GM23338 (cell line): Measurements from ENCODE around the gene TSEN2. TPM values are rescaled to one million over a fixed set of nuclear protein-coding genes. Genes with fewer than 3 reads are reported as not detected.

ENCODE experiments used
- ATAC-seq: fragments of 200-7000 bp; cut with Tn5 transposase; 3 replicates; pipeline ENCODE4 v1.9.1; 2020
- DNase-seq: peaks from one replicate; pipeline ENCODE4 v3.0.0-alpha.2; 2015; ENCODE audit warnings: low spot score
- H2AFZ ChIP-seq: fragments of 200-600 bp; sonication (generic); 2 replicates; pipeline ENCODE4 v1.8.0; 2016; ENCODE audit warnings: antibody characterized with exemption, mild to moderate bottlenecking, moderate library complexity
- H3F3A ChIP-seq: fragments of 200-600 bp; sonication (generic); replicated peaks from 2 replicates; pipeline ENCODE4 v1.8.0; 2017; ENCODE audit warnings: antibody characterized with exemption, mixed run types, low read depth
- H3K27ac ChIP-seq: fragments of 200-600 bp; sonication (generic); 2 replicates; pipeline ENCODE4 v1.6.1; 2016; ENCODE audit warnings: low read depth
- H3K27me3 ChIP-seq: fragments of 200-600 bp; sonication (generic); 2 replicates; pipeline ENCODE4 v1.8.0; 2016; ENCODE audit warnings: mild to moderate bottlenecking, mixed run types, moderate library complexity; ENCODE audit not compliant: insufficient read depth
- H3K36me3 ChIP-seq: fragments of 200-600 bp; sonication (generic); 2 replicates; pipeline ENCODE4 v1.8.0; 2016; ENCODE audit warnings: mild to moderate bottlenecking; ENCODE audit not compliant: insufficient read depth
- H3K4me1 ChIP-seq: fragments of 200-600 bp; sonication (generic); 2 replicates; pipeline ENCODE4 v1.8.0; 2016; ENCODE audit warnings: mild to moderate bottlenecking, moderate library complexity; ENCODE audit not compliant: insufficient read depth
- H3K4me2 ChIP-seq: fragments of 200-600 bp; sonication (generic); 2 replicates; pipeline ENCODE4 v1.7.1; 2017; ENCODE audit warnings: mixed run types
- H3K4me3 ChIP-seq: fragments of 200-600 bp; sonication (generic); 2 replicates; pipeline ENCODE4 v1.6.1; 2016; ENCODE audit warnings: mixed run types
- H3K79me2 ChIP-seq: fragments of 200-600 bp; sonication (generic); replicated peaks from 2 replicates; pipeline ENCODE4 v1.8.0; 2017; ENCODE audit warnings: mild to moderate bottlenecking; ENCODE audit not compliant: insufficient read depth
- H3K9me2 ChIP-seq: fragments of 200-600 bp; sonication (generic); 2 replicates; pipeline ENCODE4 v1.8.0; 2017; ENCODE audit not compliant: insufficient read depth
- H4K20me1 ChIP-seq: fragments of 200-600 bp; sonication (generic); replicated peaks from 2 replicates; pipeline ENCODE4 v1.8.0; 2017; ENCODE audit warnings: mild to moderate bottlenecking; ENCODE audit not compliant: insufficient read depth
- H3K27ac Mint-ChIP-seq: 2 replicates; pipeline ENCODE4 v1.8.0; 2020; ENCODE audit warnings: inconsistent platforms, mild to moderate bottlenecking, moderate library complexity, mixed read lengths
- H3K27me3 Mint-ChIP-seq: 3 replicates; pipeline ENCODE4 v1.8.0; 2022; ENCODE audit warnings: low read depth, mild to moderate bottlenecking, moderate library complexity, mixed read lengths, inconsistent platforms; ENCODE audit not compliant: insufficient read depth, poor library complexity
- H3K36me3 Mint-ChIP-seq: 3 replicates; pipeline ENCODE4 v1.8.0; 2021; ENCODE audit warnings: low read depth, mild to moderate bottlenecking, inconsistent platforms, moderate library complexity, mixed read lengths
- H3K4me1 Mint-ChIP-seq: 3 replicates; pipeline ENCODE4 v1.8.0; 2020; ENCODE audit warnings: mild to moderate bottlenecking, inconsistent platforms, mixed read lengths
- H3K4me3 Mint-ChIP-seq: 3 replicates; pipeline ENCODE4 v1.8.0; 2021; ENCODE audit warnings: moderate library complexity, mild to moderate bottlenecking, inconsistent platforms, mixed read lengths
- H3K9me3 Mint-ChIP-seq: 3 replicates; pipeline ENCODE4 v1.8.0; 2020; ENCODE audit warnings: moderate library complexity, mild to moderate bottlenecking, inconsistent platforms, mixed read lengths
- CREB1 ChIP-seq: fragments of 250-450 bp; sonication (Bioruptor Pico); IDR thresholded peaks from 2 replicates; pipeline ENCODE4 v1.5.0; 2020; ENCODE audit warnings: low read depth, mild to moderate bottlenecking, moderate library complexity
- EZH2 ChIP-seq: fragments of 200-600 bp; sonication (generic); IDR thresholded peaks from one replicate; pipeline ENCODE4 v1.8.0; 2017; ENCODE audit warnings: antibody characterized with exemption, mild to moderate bottlenecking, low read depth; ENCODE audit not compliant: unreplicated experiment
- EZH2phosphoT487 ChIP-seq: fragments of 200-600 bp; sonication (generic); IDR thresholded peaks from one replicate; pipeline ENCODE4 v1.8.1; 2018; ENCODE audit warnings: antibody characterized with exemption; ENCODE audit not compliant: unreplicated experiment
- JUNB ChIP-seq: IDR thresholded peaks from one replicate; pipeline ENCODE4 v1.6.1; 2016; ENCODE audit warnings: antibody characterized with exemption; ENCODE audit not compliant: unreplicated experiment
- NANOG ChIP-seq: IDR thresholded peaks from 2 replicates; pipeline ENCODE4 v1.6.1; 2016; ENCODE audit warnings: antibody characterized with exemption, borderline replicate concordance
- POLR2AphosphoS5 ChIP-seq: IDR thresholded peaks from 2 replicates; pipeline ENCODE4 v1.6.1; 2016; ENCODE audit warnings: antibody characterized with exemption, low read depth
- STAT1 ChIP-seq: IDR thresholded peaks from one replicate; pipeline ENCODE4 v1.6.1; 2016; ENCODE audit warnings: antibody characterized with exemption; ENCODE audit not compliant: unreplicated experiment
- ZNF114 ChIP-seq: fragments of 250-450 bp; sonication (Bioruptor Pico); IDR thresholded peaks from 2 replicates; pipeline ENCODE4 v1.5.0; 2020; ENCODE audit warnings: mild to moderate bottlenecking, moderate library complexity
- ZNF331 ChIP-seq: fragments of 250-450 bp; sonication (Bioruptor Pico); IDR thresholded peaks from 2 replicates; pipeline ENCODE4 v1.5.0; 2020; ENCODE audit warnings: low read depth, mild to moderate bottlenecking, moderate library complexity
- polyA plus RNA-seq: library from polyadenylated mRNA; unstranded; fragments of >200 nt; fragmentation: Nextera tagmentation; extraction: Ambion mirVana; gene quantifications from 2 replicates; pipeline ENCODE4 v1.2.1, GENCODE V29; 2016
- total RNA-seq: library from RNA; depleted of rRNA; stranded (reverse); fragments of >200 nt; shearing (Covaris generic); gene quantifications from 2 replicates; pipeline ENCODE4 v1.2.3, GENCODE V29; 2014
- TF ChIP-seq, protein P1 (sequence below): IDR thresholded peaks from one replicate; pipeline ENCODE4 v1.6.1; 2018; ENCODE audit warnings: antibody characterized with exemption; ENCODE audit not compliant: unreplicated experiment
- TF ChIP-seq, protein P2 (sequence below): IDR thresholded peaks from 2 replicates; pipeline ENCODE4 v1.6.1; 2016; ENCODE audit warnings: antibody characterized with exemption
- TF ChIP-seq, protein P3 (sequence below): fragments of 250-450 bp; sonication (Bioruptor Pico); IDR thresholded peaks from 2 replicates; pipeline ENCODE4 v1.5.0; 2020; ENCODE audit warnings: mild to moderate bottlenecking, moderate library complexity
- TF ChIP-seq, protein P4 (sequence below), 2 experiments: fragments of 200-600 bp in 1 of 2; sonication (generic) in 1 of 2; conservative IDR thresholded peaks; 2 replicates each; pipeline versions ENCODE4 v1.5.1 to v1.6.1; 2016 to 2017; ENCODE audit warnings: antibody characterized with exemption in 2 of 2, low read depth in 2 of 2, mild to moderate bottlenecking in 2 of 2, moderate library complexity in 1 of 2

TSEN2 gene
- total and polyA plus RNA-seq, 2 experiments from 2014 or later, result 27.7 to 30.0 TPM

DNA sequence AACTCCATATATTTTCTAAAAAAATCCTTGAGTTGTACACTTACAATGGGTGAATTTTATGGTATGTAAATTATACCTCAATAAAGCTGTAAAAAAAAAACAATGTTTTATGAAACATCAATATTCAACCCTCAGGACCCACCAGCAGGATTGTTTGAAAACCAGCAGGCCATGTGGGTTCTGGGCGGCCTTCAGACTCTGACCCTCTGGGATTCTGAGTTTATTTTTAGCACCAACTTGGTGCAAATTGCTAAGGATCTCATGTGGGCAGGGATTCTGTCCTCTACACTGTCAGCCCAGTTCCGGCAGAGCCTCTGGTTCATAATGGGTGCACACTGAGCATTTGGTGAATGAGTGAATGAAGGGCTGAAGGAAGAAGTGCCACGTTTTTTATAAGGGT lies 24.2 kb upstream of the TSEN2 start:
- TF ChIP-seq NANOG (no peak), EZH2phosphoT487 (no peak), ZNF114 (CRISPR knock-in tag) (no peak), ZNF331 (CRISPR knock-in tag) (no peak), CREB1 (CRISPR knock-in tag) (no peak), JUNB (no peak), POLR2AphosphoS5 (no peak), EZH2 (no peak), STAT1 (no peak)
- TF ChIP-seq, protein P1, sequence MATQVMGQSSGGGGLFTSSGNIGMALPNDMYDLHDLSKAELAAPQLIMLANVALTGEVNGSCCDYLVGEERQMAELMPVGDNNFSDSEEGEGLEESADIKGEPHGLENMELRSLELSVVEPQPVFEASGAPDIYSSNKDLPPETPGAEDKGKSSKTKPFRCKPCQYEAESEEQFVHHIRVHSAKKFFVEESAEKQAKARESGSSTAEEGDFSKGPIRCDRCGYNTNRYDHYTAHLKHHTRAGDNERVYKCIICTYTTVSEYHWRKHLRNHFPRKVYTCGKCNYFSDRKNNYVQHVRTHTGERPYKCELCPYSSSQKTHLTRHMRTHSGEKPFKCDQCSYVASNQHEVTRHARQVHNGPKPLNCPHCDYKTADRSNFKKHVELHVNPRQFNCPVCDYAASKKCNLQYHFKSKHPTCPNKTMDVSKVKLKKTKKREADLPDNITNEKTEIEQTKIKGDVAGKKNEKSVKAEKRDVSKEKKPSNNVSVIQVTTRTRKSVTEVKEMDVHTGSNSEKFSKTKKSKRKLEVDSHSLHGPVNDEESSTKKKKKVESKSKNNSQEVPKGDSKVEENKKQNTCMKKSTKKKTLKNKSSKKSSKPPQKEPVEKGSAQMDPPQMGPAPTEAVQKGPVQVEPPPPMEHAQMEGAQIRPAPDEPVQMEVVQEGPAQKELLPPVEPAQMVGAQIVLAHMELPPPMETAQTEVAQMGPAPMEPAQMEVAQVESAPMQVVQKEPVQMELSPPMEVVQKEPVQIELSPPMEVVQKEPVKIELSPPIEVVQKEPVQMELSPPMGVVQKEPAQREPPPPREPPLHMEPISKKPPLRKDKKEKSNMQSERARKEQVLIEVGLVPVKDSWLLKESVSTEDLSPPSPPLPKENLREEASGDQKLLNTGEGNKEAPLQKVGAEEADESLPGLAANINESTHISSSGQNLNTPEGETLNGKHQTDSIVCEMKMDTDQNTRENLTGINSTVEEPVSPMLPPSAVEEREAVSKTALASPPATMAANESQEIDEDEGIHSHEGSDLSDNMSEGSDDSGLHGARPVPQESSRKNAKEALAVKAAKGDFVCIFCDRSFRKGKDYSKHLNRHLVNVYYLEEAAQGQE, result no peak
- TF ChIP-seq, protein P2, sequence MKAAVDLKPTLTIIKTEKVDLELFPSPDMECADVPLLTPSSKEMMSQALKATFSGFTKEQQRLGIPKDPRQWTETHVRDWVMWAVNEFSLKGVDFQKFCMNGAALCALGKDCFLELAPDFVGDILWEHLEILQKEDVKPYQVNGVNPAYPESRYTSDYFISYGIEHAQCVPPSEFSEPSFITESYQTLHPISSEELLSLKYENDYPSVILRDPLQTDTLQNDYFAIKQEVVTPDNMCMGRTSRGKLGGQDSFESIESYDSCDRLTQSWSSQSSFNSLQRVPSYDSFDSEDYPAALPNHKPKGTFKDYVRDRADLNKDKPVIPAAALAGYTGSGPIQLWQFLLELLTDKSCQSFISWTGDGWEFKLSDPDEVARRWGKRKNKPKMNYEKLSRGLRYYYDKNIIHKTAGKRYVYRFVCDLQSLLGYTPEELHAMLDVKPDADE, result no peak
- TF ChIP-seq, protein P3, sequence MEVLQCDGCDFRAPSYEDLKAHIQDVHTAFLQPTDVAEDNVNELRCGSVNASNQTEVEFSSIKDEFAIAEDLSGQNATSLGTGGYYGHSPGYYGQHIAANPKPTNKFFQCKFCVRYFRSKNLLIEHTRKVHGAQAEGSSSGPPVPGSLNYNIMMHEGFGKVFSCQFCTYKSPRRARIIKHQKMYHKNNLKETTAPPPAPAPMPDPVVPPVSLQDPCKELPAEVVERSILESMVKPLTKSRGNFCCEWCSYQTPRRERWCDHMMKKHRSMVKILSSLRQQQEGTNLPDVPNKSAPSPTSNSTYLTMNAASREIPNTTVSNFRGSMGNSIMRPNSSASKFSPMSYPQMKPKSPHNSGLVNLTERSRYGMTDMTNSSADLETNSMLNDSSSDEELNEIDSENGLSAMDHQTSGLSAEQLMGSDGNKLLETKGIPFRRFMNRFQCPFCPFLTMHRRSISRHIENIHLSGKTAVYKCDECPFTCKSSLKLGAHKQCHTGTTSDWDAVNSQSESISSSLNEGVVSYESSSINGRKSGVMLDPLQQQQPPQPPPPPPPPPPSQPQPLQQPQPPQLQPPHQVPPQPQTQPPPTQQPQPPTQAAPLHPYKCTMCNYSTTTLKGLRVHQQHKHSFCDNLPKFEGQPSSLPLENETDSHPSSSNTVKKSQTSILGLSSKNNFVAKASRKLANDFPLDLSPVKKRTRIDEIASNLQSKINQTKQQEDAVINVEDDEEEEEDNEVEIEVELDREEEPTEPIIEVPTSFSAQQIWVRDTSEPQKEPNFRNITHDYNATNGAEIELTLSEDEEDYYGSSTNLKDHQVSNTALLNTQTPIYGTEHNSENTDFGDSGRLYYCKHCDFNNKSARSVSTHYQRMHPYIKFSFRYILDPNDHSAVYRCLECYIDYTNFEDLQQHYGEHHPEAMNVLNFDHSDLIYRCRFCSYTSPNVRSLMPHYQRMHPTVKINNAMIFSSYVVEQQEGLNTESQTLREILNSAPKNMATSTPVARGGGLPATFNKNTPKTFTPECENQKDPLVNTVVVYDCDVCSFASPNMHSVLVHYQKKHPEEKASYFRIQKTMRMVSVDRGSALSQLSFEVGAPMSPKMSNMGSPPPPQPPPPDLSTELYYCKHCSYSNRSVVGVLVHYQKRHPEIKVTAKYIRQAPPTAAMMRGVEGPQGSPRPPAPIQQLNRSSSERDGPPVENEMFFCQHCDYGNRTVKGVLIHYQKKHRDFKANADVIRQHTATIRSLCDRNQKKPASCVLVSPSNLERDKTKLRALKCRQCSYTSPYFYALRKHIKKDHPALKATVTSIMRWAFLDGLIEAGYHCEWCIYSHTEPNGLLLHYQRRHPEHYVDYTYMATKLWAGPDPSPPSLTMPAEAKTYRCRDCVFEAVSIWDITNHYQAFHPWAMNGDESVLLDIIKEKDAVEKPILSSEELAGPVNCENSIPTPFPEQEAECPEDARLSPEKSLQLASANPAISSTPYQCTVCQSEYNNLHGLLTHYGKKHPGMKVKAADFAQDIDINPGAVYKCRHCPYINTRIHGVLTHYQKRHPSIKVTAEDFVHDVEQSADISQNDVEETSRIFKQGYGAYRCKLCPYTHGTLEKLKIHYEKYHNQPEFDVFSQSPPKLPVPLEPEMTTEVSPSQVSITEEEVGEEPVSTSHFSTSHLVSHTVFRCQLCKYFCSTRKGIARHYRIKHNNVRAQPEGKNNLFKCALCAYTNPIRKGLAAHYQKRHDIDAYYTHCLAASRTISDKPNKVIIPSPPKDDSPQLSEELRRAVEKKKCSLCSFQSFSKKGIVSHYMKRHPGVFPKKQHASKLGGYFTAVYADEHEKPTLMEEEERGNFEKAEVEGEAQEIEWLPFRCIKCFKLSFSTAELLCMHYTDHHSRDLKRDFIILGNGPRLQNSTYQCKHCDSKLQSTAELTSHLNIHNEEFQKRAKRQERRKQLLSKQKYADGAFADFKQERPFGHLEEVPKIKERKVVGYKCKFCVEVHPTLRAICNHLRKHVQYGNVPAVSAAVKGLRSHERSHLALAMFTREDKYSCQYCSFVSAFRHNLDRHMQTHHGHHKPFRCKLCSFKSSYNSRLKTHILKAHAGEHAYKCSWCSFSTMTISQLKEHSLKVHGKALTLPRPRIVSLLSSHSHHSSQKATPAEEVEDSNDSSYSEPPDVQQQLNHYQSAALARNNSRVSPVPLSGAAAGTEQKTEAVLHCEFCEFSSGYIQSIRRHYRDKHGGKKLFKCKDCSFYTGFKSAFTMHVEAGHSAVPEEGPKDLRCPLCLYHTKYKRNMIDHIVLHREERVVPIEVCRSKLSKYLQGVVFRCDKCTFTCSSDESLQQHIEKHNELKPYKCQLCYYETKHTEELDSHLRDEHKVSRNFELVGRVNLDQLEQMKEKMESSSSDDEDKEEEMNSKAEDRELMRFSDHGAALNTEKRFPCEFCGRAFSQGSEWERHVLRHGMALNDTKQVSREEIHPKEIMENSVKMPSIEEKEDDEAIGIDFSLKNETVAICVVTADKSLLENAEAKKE (CRISPR knock-in tag), result no peak
- TF ChIP-seq, protein P4, sequence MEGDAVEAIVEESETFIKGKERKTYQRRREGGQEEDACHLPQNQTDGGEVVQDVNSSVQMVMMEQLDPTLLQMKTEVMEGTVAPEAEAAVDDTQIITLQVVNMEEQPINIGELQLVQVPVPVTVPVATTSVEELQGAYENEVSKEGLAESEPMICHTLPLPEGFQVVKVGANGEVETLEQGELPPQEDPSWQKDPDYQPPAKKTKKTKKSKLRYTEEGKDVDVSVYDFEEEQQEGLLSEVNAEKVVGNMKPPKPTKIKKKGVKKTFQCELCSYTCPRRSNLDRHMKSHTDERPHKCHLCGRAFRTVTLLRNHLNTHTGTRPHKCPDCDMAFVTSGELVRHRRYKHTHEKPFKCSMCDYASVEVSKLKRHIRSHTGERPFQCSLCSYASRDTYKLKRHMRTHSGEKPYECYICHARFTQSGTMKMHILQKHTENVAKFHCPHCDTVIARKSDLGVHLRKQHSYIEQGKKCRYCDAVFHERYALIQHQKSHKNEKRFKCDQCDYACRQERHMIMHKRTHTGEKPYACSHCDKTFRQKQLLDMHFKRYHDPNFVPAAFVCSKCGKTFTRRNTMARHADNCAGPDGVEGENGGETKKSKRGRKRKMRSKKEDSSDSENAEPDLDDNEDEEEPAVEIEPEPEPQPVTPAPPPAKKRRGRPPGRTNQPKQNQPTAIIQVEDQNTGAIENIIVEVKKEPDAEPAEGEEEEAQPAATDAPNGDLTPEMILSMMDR (conservative IDR thresholded peaks at IDR 0.05; ENCODE audit: low read depth in 2 of 2), result no peak
- Histone ChIP-seq H4K20me1 (no peaks in the 10 kb centered on the region), H3F3A (no peaks in the 10 kb centered on the region), H3K27ac (no peak overlapping the region), H3K27me3 (no peaks in the 10 kb centered on the region), H3K4me2 (no peak overlapping the region), H2AFZ (0 out of 2 replicates have a peak overlapping the region, but pooled peaks have one; percentile 95), H3K79me2 (no peaks in the 10 kb centered on the region), H3K4me3 (no peak overlapping the region), H3K36me3 (no peaks in the 10 kb centered on the region), H3K9me2 (no peaks in the 10 kb centered on the region), H3K4me1 (no peaks in the 10 kb centered on the region)
- H3K9me3 Mint-ChIP-seq, result no peaks in the 10 kb centered on the region
- H3K27me3 Mint-ChIP-seq, result peaks cover 2% of the 10 kb centered on the region
- H3K27ac Mint-ChIP-seq, result no peak overlapping the region
- H3K36me3 Mint-ChIP-seq, result no peaks in the 10 kb centered on the region
- H3K4me3 Mint-ChIP-seq, result no peak overlapping the region
- no peak for ATAC-seq
- no peak for DNase-seq
- H3K4me1 Mint-ChIP-seq, result peaks cover 3% of the 10 kb centered on the region; the same call in 2 of the 3 replicates
